22Rv1 (cell line): ENCODE data around the gene TMEM181.

ENCODE experiments used
- CTCF ChIP-seq: fragments of 450-650 bp; IDR thresholded peaks from 2 replicates; pipeline ENCODE4 v1.5.1; 2017; ENCODE audit warnings: mild to moderate bottlenecking
- ZFX ChIP-seq: fragments of 450-650 bp; IDR thresholded peaks from 2 replicates; pipeline ENCODE4 v1.6.1; 2017; ENCODE audit warnings: antibody characterized with exemption, borderline replicate concordance

GRCh38 chr6:158591810-158592209 is 31.9 kb downstream of the TMEM181 start:
- no peak for TF ChIP-seq CTCF
- TF ChIP-seq ZFX = no peak
